GM19238 (cell line): ENCODE data around the gene KHDRBS1.
"Not testable (repeated sequence)": the region's sequence is repeated elsewhere in the genome, so short reads cannot be mapped to it uniquely, and the experiment has no call there.

ENCODE experiments used
- DNase-seq: peaks from one replicate; pipeline ENCODE4 v3.0.0; 2011; ENCODE audit warnings: low spot score; ENCODE audit not compliant: insufficient read length

The KHDRBS1 gene

DNA sequence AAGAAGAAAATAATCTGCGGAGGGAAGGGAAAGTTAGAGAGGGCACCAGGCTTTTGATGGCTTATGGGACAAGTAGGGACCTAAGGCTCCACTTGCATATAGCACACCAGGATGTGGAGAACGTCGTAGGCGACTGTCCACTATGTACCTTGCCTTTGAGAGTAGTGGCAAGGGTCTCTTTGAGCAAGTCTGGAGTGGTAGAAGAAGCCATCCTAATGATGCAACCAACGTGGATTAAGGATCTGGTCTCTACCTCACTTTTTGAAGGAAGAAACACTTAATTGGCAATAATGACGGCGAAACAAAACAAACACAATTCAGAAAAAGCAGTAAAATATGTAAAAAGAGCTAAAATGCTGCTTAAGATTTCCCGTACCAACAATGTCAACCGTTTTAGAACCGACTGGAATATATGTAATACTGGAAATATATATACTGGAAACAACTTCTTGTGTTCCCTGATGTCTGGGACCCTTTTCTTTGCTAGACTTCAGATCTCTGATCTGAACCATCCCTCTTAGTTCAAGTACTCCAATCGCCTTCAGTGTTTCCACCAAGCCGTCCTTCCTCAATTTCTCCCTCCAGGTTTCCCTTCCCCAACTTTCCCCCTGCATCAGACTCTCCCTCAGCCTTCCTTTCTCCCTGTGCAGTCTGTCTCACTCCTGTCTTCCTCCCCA is 821 bp upstream of the KHDRBS1 start:
- DNase-seq = no peak

DNA sequence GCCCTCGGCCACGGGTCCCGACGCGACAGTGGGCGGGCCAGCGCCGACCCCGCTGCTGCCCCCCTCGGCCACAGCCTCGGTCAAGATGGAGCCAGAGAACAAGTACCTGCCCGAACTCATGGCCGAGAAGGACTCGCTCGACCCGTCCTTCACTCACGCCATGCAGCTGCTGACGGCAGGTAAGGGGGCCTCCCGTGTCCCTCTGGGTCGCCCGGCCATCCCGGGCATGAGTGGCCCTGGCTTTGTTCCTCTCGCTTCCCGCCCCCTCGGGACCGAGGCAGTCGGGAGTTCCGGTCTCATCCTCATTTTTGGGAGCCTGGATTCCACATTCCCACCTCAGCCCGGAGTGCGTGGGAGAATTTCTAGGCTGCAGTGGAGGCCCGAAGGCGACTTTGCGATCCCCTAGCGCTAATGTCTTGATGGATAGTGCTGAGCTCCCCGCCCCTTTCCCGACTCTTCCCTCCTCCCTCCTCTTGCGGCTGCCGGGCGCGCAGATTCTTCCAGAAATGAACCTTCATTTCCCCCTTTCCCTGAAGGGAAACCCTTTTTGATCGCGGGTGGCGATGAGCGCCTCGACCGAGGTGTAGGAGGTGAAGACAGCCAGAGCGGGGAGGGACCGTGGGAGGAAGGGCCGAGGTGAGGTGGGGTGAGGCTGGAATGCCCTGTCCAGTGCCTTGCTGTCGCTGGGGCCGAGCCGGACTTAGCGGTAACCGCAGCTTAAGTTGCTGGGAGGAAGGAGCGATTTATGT is 705 bp downstream of the KHDRBS1 start:
- DNase-seq = peak; percentile 40

DNA sequence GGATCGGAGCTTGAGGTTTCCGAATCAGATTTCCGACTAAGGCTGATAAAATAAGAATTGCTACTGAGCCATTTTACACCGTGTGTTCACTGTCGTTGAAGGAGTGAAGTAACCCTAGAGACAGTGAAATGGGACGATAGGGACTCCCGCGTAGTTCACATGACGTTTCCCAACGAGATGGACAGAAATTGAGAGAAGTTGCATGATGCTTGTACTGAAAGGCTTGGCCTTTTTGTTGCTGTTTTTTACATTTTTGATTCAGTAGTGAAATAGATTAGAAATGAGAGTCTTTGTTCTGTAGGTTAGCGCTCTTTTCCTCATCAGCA is 1.2 kb downstream of the KHDRBS1 start:
- DNase-seq = no peak

- no peak for DNase-seq
These were observed 6.7 kb downstream of the KHDRBS1 start for GRCh38 chr1:32020339-32020738.

DNA sequence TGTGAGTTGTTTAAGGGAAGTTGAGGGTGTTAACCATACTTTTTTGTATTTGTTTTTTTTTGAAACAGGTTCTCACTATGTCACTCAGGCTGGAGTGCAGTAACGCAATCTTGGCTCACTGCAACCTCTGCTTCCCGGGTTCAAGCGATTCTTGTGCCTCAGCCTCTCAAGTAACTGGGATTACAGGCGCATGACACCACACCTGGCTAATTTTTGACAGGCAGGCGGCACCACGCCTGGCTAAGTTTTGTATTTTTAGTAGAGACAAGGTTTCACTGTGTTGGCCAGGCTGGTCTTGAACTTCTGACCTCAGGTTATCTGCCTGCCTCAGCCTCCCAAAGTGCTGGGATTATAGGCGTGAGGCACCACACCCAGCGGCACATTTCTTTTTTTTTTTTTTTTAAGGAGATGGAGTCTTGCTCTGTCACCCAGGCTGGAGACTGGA is 7.9 kb downstream of the KHDRBS1 start:
- DNase-seq = not testable (repeated sequence)

- DNase-seq = no peak
These were observed 9.7 kb downstream of the KHDRBS1 start for GRCh38 chr1:32023351-32023750.

DNA sequence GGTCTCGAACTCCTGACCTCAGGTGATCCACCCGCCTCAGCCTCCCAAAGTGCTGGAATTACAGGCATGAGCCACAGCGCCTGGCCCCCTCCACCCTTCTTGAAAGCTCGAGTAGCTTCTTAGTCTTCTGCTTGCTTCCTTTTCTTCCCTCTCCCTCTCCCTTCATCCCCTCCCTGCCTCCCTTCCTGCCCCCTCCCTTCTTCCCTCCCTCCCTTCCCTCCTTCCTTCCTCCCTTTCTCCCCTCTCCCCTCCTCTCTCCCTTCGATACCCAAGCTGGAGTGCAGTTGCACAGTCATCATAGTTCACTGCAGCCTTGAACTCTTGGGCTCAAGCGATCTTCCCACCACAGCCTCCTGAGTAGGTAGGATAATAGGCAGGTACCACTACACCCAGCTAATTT is 11.8 kb downstream of the KHDRBS1 start:
- DNase-seq = no peak

DNA sequence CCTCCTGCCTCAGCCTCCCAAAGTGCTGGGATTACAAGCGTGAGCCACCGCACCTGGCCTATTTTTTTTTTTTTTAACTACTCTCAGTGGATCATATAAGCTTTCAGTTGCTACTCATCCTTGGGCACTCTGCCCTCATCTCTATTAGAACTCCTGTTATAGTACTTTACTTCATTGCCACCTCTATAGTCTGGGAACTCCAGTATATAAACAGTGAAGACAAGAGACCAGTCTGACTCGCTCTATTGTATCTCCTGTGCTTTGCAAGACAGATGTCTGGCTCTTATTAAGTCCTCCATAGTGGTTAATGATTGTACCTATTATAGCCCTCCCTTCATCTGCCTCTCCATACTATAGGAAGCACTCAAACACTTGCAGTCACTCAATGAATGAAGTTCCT is 15.1 kb downstream of the KHDRBS1 start:
- no peak for DNase-seq

GRCh38 chr1:32031578-32032274 is 18.1 kb downstream of the KHDRBS1 start:
- no peak for DNase-seq

- DNase-seq = no peak
These were observed 18.6 kb downstream of the KHDRBS1 start for GRCh38 chr1:32032275-32032615.

- DNase-seq = no peak
These were observed 21.5 kb downstream of the KHDRBS1 start for GRCh38 chr1:32035119-32035518.

DNA sequence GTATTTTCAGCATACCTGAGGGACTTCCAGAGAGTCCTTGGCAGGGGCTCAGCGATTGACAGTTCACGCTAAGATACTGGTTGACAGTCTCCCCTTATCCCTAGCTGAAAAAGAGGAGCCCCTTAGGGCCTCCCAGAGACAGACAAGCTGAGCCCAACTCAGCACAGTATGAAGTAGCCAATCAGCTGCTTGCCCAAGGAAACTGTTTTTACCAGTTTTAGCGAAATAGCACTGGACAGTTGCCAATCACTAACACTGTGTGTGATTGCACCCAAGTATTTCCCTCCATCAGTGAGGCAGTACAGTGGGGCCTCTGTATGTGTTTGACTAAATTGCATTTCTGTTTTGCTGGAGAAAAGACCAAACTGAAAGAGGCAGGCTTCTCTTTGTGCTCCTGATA is 27.0 kb downstream of the KHDRBS1 start:
- DNase-seq = no peak

DNA sequence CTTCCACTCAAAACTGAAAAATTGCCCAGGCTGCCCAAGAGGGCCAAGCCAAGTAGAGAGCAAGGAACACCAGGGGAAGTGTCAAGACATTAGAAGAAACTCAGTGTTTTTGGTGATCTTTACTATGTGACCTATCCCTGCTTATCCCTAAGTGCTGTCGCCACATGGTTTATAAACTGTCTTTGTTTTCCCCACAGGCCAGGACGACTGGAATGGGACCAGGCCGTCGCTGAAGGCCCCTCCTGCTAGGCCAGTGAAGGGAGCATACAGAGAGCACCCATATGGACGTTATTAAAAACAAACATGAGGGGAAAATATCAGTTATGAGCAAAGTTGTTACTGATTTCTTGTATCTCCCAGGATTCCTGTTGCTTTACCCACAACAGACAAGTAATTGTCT is 28.7 kb downstream of the KHDRBS1 start:
- DNase-seq = no peak

GRCh38 chr1:32044234-32044633 is 30.6 kb downstream of the KHDRBS1 start:
- DNase-seq = no peak

DNA sequence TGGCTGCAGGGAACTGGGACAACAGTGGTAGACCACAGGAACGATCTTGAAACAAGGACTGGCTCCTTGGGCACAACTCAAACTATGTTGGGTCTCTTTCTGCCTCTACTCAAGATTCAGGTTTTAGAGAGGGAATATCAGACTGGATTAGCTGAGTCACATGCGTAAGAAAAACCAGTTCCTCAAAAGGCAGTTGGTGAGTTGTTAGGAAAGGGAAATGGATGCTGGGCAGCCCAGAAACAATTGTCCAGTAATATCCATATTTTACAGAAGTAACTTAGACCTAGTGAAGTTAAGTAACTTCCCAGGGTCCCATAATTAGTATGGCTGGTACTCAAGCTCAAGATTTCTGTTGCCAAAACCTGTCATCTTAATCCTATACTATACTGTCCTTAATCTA is 32.1 kb downstream of the KHDRBS1 start:
- no peak for DNase-seq

- DNase-seq = no peak
These were observed 34.0 kb downstream of the KHDRBS1 start for GRCh38 chr1:32047701-32048100.

DNA sequence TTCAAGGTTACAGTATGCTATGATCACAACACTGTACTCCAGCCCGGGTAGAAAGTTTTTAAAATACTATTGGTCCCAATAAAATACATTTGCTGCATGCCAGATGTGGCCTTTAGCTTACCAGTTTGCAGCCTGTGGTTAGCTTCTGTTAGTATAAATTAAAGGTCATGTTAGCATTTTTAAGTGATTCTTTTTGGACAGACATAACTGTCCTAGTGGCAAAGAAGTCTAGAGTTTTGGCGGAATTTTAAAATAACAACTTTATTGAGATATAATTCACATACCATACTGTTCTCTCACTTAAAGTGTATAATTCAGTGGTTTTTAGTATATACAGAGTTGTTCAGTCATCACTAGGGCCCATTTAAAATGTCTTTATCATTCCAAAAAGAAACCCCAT is 34.8 kb downstream of the KHDRBS1 start:
- no peak for DNase-seq

- no peak for DNase-seq
These were observed 38.0 kb downstream of the KHDRBS1 start for GRCh38 chr1:32051706-32052105.

DNA sequence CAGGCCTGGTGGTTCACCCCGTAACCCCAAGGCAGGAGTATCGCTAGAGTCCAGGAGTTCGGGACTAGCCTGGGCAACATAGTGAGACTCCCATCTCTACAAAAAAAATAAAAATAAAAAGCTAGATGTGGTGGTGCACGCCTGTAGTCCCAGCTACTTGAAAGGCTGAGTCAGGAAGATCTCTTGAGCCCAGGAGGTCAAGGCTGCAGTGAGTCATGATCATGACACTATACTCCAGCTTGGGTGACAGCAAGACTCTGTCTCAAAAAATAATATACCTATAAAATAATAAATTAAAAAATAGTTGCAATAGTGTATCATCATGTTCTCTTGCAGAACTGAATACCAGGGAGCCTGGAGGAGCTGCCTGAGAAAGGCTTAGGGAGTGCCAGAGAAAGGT is 39.2 kb downstream of the KHDRBS1 start:
- DNase-seq = no peak

GRCh38 chr1:32055416-32055815 is 41.7 kb downstream of the KHDRBS1 start:
- DNase-seq = no peak

DNA sequence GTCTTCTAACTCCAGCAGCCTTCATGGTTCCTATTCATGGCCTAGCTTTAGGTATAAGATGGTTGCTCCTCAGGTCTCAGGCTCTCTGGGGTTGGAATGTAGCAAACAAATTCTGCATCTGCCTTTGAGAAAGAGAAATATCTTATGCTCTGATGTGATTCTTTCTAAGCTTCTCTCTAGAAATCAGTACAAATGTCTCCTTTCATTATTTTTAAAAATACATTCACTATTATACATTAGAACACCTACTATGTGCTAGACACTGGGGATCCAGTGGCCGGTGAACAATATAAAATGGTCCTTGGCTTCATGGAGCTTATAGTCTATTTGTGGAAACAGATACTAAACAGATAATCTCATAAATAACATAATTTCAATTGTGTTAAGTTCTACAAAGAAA is 42.9 kb downstream of the KHDRBS1 start:
- no peak for DNase-seq

DNA sequence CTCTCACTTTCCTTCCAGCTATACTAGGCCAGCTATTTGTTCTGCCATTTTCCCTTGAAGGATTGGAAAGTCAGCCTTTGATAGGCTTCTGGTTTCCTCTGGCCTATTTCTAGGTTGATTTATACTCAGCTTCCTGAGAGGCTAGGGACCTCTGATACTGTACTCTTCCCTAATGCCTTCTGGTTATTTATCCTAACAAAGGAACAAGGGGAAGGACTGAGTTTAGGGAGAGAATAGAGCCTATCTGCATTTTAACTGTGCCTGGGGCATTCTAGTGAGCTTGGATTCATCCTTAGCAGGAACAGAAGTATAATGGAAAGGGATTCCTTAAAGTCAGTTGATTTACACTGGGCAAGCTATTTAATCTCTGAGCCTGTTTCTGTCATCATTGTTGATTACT is 47.2 kb downstream of the KHDRBS1 start:
- no peak for DNase-seq

GRCh38 chr1:32062867-32063230 is 49.2 kb downstream of the KHDRBS1 start:
- DNase-seq = no peak
